Uterus (tissue), 2 donors: Measurements from ENCODE around the gene CAND2.

Source experiments
- POLR2A ChIP-seq, 2 donors: fragments of 450-650 bp; IDR thresholded peaks; one replicate each; pipeline ENCODE4 v1.6.1; 2016; ENCODE audit warnings: antibody characterized with exemption in 2 of 2, mild to moderate bottlenecking in 1 of 2, moderate library complexity in 1 of 2
- TF ChIP-seq, protein P1 (sequence below), 4 experiments: fragments of 200-600 bp in 2 of 4; fragments of 450-650 bp in 2 of 4; sonication (generic) in 2 of 4; IDR thresholded peaks; one replicate each; pipeline ENCODE4 v1.5.1; 2016 to 2019; ENCODE audit warnings: antibody characterized with exemption in 4 of 4, mild to moderate bottlenecking in 2 of 4, moderate library complexity in 1 of 4

GRCh38 chr3:12839156-12839946, 42.9 kb downstream of the CAND2 start:
- no peak for TF ChIP-seq POLR2A (IDR thresholded peaks at IDR 0.05)
- TF ChIP-seq, protein P1, sequence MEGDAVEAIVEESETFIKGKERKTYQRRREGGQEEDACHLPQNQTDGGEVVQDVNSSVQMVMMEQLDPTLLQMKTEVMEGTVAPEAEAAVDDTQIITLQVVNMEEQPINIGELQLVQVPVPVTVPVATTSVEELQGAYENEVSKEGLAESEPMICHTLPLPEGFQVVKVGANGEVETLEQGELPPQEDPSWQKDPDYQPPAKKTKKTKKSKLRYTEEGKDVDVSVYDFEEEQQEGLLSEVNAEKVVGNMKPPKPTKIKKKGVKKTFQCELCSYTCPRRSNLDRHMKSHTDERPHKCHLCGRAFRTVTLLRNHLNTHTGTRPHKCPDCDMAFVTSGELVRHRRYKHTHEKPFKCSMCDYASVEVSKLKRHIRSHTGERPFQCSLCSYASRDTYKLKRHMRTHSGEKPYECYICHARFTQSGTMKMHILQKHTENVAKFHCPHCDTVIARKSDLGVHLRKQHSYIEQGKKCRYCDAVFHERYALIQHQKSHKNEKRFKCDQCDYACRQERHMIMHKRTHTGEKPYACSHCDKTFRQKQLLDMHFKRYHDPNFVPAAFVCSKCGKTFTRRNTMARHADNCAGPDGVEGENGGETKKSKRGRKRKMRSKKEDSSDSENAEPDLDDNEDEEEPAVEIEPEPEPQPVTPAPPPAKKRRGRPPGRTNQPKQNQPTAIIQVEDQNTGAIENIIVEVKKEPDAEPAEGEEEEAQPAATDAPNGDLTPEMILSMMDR (IDR thresholded peaks at IDR 0.05) = no peak
